Measurements from ENCODE around the gene APOD. TPM values are rescaled to one million over a fixed set of nuclear protein-coding genes. Genes with fewer than 3 reads are reported as not detected.
"Not testable (repeated sequence)": the region's sequence is repeated elsewhere in the genome, so short reads cannot be mapped to it uniquely, and the experiment has no call there.

The APOD gene
- total RNA-seq, 2 experiments from 2014 or later, result 0.44 TPM; not detected in 1

DNA sequence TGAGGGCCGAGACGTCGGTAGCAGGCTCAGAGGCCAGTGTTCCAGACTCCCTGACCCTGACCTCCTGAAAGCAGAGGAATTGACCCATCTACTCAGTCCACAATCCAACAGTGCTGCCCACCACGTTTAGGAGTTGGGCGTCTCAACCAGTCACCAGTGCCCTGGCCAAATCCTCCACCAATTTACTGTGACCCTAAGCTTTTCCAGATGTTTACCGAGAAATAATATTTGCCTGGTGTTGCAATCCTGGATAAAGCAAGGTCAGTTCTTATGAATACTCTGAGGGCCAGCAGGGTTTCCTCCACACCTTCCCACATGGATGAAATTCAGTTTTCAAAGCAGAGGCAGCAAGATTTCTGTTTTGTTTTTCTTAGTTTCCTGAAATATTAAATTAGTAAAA lies 7.5 kb upstream of the APOD start:
- Mint-ChIP-seq H3K9me3 (no peaks in the 10 kb centered on the region), H3K27ac (no peak overlapping the region), H3K4me1 (ENCODE audit: low read depth) (no peaks in the 10 kb centered on the region), H3K4me3 (no peak overlapping the region), H3K36me3 (ENCODE audit: low read depth) (no peaks in the 10 kb centered on the region), H3K27me3 (ENCODE audit: low read depth) (no peaks in the 10 kb centered on the region)
- CTCF ChIA-PET, result no interaction called here
- intact Hi-C loops (cut with micrococcal nuclease), result no loop called here
- no peak for DNase-seq

DNA sequence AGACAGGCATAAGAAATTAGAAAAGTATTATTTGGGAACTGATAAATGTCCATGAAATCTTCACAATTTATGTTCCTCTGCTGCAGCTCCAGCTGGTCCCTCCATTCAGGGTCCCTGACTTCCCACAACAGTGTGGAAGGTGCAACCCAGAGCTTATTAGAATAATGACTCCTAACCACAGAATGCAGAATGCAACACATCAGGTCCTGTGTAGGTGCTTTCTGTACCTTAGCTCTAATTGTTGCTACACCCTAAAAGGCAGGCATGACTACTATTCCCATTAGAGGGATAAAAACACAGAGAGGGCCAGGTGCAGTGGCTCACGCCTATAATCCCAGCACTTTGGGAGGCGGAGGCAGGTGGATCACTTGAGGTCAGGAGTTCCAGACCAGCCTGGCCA lies 6.6 kb upstream of the APOD start:
- H3K27ac Mint-ChIP-seq; CTCF ChIA-PET; H3K36me3 Mint-ChIP-seq (ENCODE audit: low read depth); DNase-seq; H3K4me3 Mint-ChIP-seq; H3K4me1 Mint-ChIP-seq (ENCODE audit: low read depth); intact Hi-C loops (cut with micrococcal nuclease); H3K27me3 Mint-ChIP-seq (ENCODE audit: low read depth); H3K9me3 Mint-ChIP-seq: not testable (repeated sequence)

- intact Hi-C loops (cut with micrococcal nuclease); DNase-seq; H3K27ac Mint-ChIP-seq; H3K36me3 Mint-ChIP-seq (ENCODE audit: low read depth); H3K4me1 Mint-ChIP-seq (ENCODE audit: low read depth); H3K9me3 Mint-ChIP-seq; CTCF ChIA-PET; H3K4me3 Mint-ChIP-seq; H3K27me3 Mint-ChIP-seq (ENCODE audit: low read depth): not testable (repeated sequence)
Measured at GRCh38 chr3:195589796-195590195, 6.1 kb upstream of the APOD start.

DNA sequence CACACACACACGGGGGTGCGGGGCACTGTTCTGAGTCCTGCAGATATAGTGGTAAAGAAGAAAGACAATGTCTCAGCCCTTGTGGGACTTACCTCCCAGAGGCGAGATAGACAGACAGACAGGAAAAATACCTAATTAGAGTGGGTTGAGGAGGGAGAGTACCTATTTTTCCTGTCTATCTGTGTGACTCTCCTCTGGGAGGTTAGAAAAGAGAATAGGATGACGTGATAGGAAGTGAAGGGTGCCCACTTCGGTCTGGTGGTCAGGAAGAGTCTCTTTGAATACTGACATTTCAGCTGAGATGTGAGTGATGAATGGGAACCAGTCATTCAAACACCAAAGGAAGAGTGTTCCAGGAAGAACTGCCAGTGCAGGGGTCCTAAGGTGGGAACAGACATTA lies 4.1 kb upstream of the APOD start:
- Mint-ChIP-seq H3K36me3 (ENCODE audit: low read depth) (no peaks in the 10 kb centered on the region), H3K9me3 (no peaks in the 10 kb centered on the region), H3K27me3 (ENCODE audit: low read depth) (no peaks in the 10 kb centered on the region), H3K27ac (no peak overlapping the region), H3K4me1 (ENCODE audit: low read depth) (peaks cover 9% of the 10 kb centered on the region), H3K4me3 (no peak overlapping the region)
- CTCF ChIA-PET, result no interaction called here
- DNase-seq, result peak; percentile 28
- intact Hi-C loops (cut with micrococcal nuclease), result loop anchor here (1.0 to 2.0 kb wide), 5 partner anchors 21 to 319 kb away; no protein-coding TSS in a partner anchor

GRCh38 chr3:195587406-195587805 lies 3.7 kb upstream of the APOD start:
- Mint-ChIP-seq H3K36me3 (ENCODE audit: low read depth) (no peaks in the 10 kb centered on the region), H3K9me3 (no peaks in the 10 kb centered on the region), H3K27ac (no peak overlapping the region), H3K4me1 (ENCODE audit: low read depth) (peaks cover 9% of the 10 kb centered on the region), H3K27me3 (ENCODE audit: low read depth) (no peaks in the 10 kb centered on the region), H3K4me3 (no peak overlapping the region)
- no peak for DNase-seq
- intact Hi-C loops (cut with micrococcal nuclease), result loop anchor here (1.0 to 2.0 kb wide), 5 partner anchors 22 to 319 kb away; no protein-coding TSS in a partner anchor
- CTCF ChIA-PET, result no interaction called here

GRCh38 chr3:195584543-195584870 lies 767 bp upstream of the APOD start:
- no peak for DNase-seq

GRCh38 chr3:195582947-195583346 lies 793 bp downstream of the APOD start:
- H3K27ac Mint-ChIP-seq, result no peak overlapping the region
- no peaks in the 10 kb centered on the region for H3K9me3 Mint-ChIP-seq
- intact Hi-C loops (cut with micrococcal nuclease), result no loop called here
- DNase-seq, result no peak
- no peaks in the 10 kb centered on the region for H3K27me3 Mint-ChIP-seq (ENCODE audit: low read depth)
- H3K4me3 Mint-ChIP-seq, result no peak overlapping the region
- CTCF ChIA-PET, result interaction anchor here (0.6 to 1.3 kb wide), 4 partner anchors 12 to 1909 kb away, joined by 3 read pairs; partner anchors contain the start of gene XXYLT1
- peaks cover 9% of the 10 kb centered on the region for H3K4me1 Mint-ChIP-seq (ENCODE audit: low read depth)
- no peaks in the 10 kb centered on the region for H3K36me3 Mint-ChIP-seq (ENCODE audit: low read depth)

More at GRCh38 chr3:195584543-195584870, 767 bp upstream of the APOD start:
- Mint-ChIP-seq H3K9me3 (no peaks in the 10 kb centered on the region), H3K4me3 (no peak overlapping the region), H3K27me3 (ENCODE audit: low read depth) (no peaks in the 10 kb centered on the region), H3K27ac (no peak overlapping the region), H3K36me3 (ENCODE audit: low read depth) (no peaks in the 10 kb centered on the region), H3K4me1 (ENCODE audit: low read depth) (peaks cover 9% of the 10 kb centered on the region)
- intact Hi-C loops (cut with micrococcal nuclease), result no loop called here
- CTCF ChIA-PET, result interaction anchor here (0.7 to 0.8 kb wide), 2 partner anchors 313 to 463 kb away, joined by 3 read pairs; partner anchors contain the start of gene XXYLT1

DNA sequence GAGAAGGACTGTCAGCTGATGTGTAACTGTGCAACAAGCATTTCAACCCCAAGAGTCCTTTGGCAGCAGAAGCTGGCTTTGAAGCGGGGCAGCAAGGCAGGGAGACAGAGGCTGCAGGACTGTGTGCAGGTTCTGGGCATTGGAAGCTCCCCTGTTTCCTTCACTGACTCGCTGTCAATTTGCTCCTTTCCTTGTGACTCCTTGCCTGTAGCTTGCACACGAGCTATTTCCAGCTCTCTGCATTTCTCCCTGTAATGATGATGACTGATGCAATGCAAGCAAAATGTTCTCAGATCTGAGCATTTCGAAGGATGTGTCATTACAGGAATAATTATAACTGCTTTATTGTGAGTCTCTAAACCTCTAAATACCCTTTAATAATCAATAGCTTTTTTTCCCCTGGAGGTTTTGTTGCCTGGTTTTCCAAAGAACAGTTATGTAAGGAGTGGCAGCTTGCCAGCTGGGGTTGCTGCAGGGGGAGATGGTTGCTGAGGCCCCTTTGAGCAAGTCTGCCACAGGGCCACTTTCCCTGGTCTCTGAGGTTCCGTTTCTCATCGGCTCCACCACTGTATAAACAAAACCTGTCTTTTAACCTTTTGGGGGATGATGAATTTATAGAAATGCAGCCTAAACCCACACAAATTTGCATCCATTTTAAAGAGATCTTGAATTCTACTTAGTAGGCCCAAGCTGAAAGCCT lies 2.8 kb downstream of the APOD start:
- H3K36me3 Mint-ChIP-seq (ENCODE audit: low read depth), result no peaks in the 10 kb centered on the region
- DNase-seq, result no peak
- no peak overlapping the region for H3K4me3 Mint-ChIP-seq
- CTCF ChIA-PET, result no interaction called here
- intact Hi-C loops (cut with micrococcal nuclease), result no loop called here
- H3K27ac Mint-ChIP-seq, result no peak overlapping the region
- no peaks in the 10 kb centered on the region for H3K27me3 Mint-ChIP-seq (ENCODE audit: low read depth)
- no peaks in the 10 kb centered on the region for H3K9me3 Mint-ChIP-seq
- peaks cover 9% of the 10 kb centered on the region for H3K4me1 Mint-ChIP-seq (ENCODE audit: low read depth)

DNA sequence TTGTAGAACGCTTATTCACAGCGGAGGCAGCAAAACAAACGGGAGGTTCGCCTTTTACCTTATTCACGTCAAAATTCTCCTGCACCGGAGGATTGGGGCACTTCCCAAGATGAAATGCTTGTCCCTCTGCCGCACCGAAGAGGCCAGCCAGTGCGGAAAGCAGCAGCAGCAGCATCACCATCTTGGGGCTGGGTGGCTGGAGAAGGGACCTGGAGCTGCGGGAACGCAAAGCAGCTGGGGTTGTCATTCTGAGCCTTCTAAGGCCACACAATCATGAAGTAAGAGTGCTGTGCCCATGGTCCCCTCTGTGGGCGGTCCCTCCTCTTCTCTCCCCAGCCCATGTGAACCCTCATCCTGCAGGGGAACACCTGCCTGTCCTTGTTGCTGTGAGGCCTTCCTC lies 4.5 kb downstream of the APOD start:
- CTCF ChIA-PET, result no interaction called here
- intact Hi-C loops (cut with micrococcal nuclease), result no loop called here
- Mint-ChIP-seq H3K27ac (no peak overlapping the region), H3K27me3 (ENCODE audit: low read depth) (no peaks in the 10 kb centered on the region), H3K4me3 (no peak overlapping the region), H3K4me1 (ENCODE audit: low read depth) (peaks cover 3% of the 10 kb centered on the region), H3K9me3 (no peaks in the 10 kb centered on the region), H3K36me3 (ENCODE audit: low read depth) (no peaks in the 10 kb centered on the region)
- DNase-seq, result no peak

GRCh38 chr3:195578565-195578964 lies 5.2 kb downstream of the APOD start:
- Mint-ChIP-seq H3K9me3 (no peaks in the 10 kb centered on the region), H3K36me3 (ENCODE audit: low read depth) (no peaks in the 10 kb centered on the region), H3K4me3 (no peak overlapping the region), H3K4me1 (ENCODE audit: low read depth) (no peaks in the 10 kb centered on the region), H3K27ac (no peak overlapping the region), H3K27me3 (ENCODE audit: low read depth) (no peaks in the 10 kb centered on the region)
- intact Hi-C loops (cut with micrococcal nuclease), result no loop called here
- CTCF ChIA-PET, result no interaction called here
- no peak for DNase-seq

GRCh38 chr3:195577645-195578177 lies 6.0 kb downstream of the APOD start:
- Mint-ChIP-seq H3K4me1 (ENCODE audit: low read depth) (no peaks in the 10 kb centered on the region), H3K9me3 (no peaks in the 10 kb centered on the region), H3K36me3 (ENCODE audit: low read depth) (no peaks in the 10 kb centered on the region), H3K27ac (no peak overlapping the region), H3K27me3 (ENCODE audit: low read depth) (no peaks in the 10 kb centered on the region), H3K4me3 (no peak overlapping the region)
- CTCF ChIA-PET, result no interaction called here
- no peak for DNase-seq
- intact Hi-C loops (cut with micrococcal nuclease), result no loop called here

GRCh38 chr3:195574497-195575304 lies 9.0 kb downstream of the APOD start:
- H3K4me3 Mint-ChIP-seq, result no peak overlapping the region
- H3K27me3 Mint-ChIP-seq (ENCODE audit: low read depth), result no peaks in the 10 kb centered on the region
- H3K36me3 Mint-ChIP-seq (ENCODE audit: low read depth), result no peaks in the 10 kb centered on the region
- no peaks in the 10 kb centered on the region for H3K9me3 Mint-ChIP-seq
- H3K4me1 Mint-ChIP-seq (ENCODE audit: low read depth), result peaks cover 5% of the 10 kb centered on the region
- no peak overlapping the region for H3K27ac Mint-ChIP-seq
- intact Hi-C loops (cut with micrococcal nuclease), result no loop called here
- DNase-seq, result no peak
- CTCF ChIA-PET, result no interaction called here
